ENCODE data around the gene TPSG1. TPM values are rescaled to one million over a fixed set of nuclear protein-coding genes. Genes with fewer than 3 reads are reported as not detected.

Gene TPSG1
- total and polyA plus RNA-seq, 10 of the 15 experiments (the other 5 are each of a cell fraction or from before 2014, with no cell fraction given), result not detected

- TF ChIP-seq KAT2A (conservative IDR thresholded peaks at IDR 0.05; ENCODE audit: control insufficient read depth, low read depth, low read length), result no peak
- TF ChIP-seq ZBTB4 (CRISPR knock-in tag; IDR thresholded peaks at IDR 0.05), result no peak
Measured at GRCh38 chr16:1206326-1206725, 18.7 kb downstream of the TPSG1 start (continued).

GRCh38 chr16:1204933-1205332, 20.1 kb downstream of the TPSG1 start:
- POLR2A ChIA-PET, result interaction anchor here (0.6 kb wide), 1 partner anchor 628 kb away, joined by 3 read pairs; no protein-coding TSS in a partner anchor
- SMC1A ChIA-PET (ENCODE audit: uncharacterized antibody, unreplicated experiment), result no interaction called here
- CTCF ChIA-PET, result no interaction called here
- H2AFZ ChIP-seq (ENCODE audit: control insufficient read depth, low read depth, low read length), result no peak overlapping the region
- in situ Hi-C loops (cut with MboI) (no loop called here), intact Hi-C loops (cut with micrococcal nuclease; ENCODE audit: unreplicated experiment) (no loop called here)
- FAIRE-seq, result no peak
- no peak overlapping the region for H3K27ac ChIP-seq (ENCODE audit: control insufficient read depth, insufficient read depth)
- TF ChIP-seq ZNF384 (IDR thresholded peaks at IDR 0.05; ENCODE audit: borderline replicate concordance, low read depth, low read length) (no peak), ZNF207 (IDR thresholded peaks at IDR 0.05; ENCODE audit: borderline replicate concordance) (no peak), LARP7 (IDR thresholded peaks at IDR 0.05) (no peak), MEF2B (IDR thresholded peaks at IDR 0.05; ENCODE audit: partially characterized antibody, poor library complexity, severe bottlenecking) (no peak), ESRRA (IDR thresholded peaks at IDR 0.05; ENCODE audit: low read length) (no peak)
- no peak overlapping the region for H3K4me2 ChIP-seq (ENCODE audit: control insufficient read depth, insufficient read depth)
- H3K9ac ChIP-seq (ENCODE audit: control insufficient read depth, insufficient read depth, low read length), result no peak overlapping the region
- H3K79me2 ChIP-seq (ENCODE audit: control insufficient read depth, insufficient read depth, low read length), result no peaks in the 10 kb centered on the region
- H3K27me3 ChIP-seq (replicated peaks in 1 of 2; ENCODE audit: control insufficient read depth in 2 of 2, insufficient read depth in 2 of 2, low read length in 1 of 2), result no peaks in the 10 kb centered on the region
- no peak for DNase-seq (ENCODE audit: low read depth, low spot score)
- no peak overlapping the region for H3K4me3 ChIP-seq
- no peaks in the 10 kb centered on the region for H3K4me1 ChIP-seq (ENCODE audit: control insufficient read depth, insufficient read depth, low read length)
- RAD21 ChIA-PET (ENCODE audit: unreplicated experiment), result no interaction called here
- WGBS (ENCODE audit: insufficient coverage, insufficient replicate concordance, low lambda C conversion rate, missing lambda C conversion rate), result 59% methylated on average over 16 of the region's 21 CpGs
- H3K36me3 ChIP-seq (ENCODE audit: control insufficient read depth in 2 of 2, insufficient read depth in 2 of 2, low read length in 1 of 2), result no peaks in the 10 kb centered on the region
- no peaks in the 10 kb centered on the region; the same call in 2 of the 3 replicates for H3K9me3 ChIP-seq (replicated peaks; ENCODE audit: control insufficient read depth, insufficient read depth, low read length)
- no peak for ATAC-seq
- BruUV-seq (replicated peaks), result no TSS peak
- no peaks in the 10 kb centered on the region for H4K20me1 ChIP-seq (ENCODE audit: control insufficient read depth, insufficient read depth)

All from GM12878 (cell line).